ENCODE data around the gene RCC2. TPM values are rescaled to one million over a fixed set of nuclear protein-coding genes. Genes with fewer than 3 reads are reported as not detected.
"Not testable (repeated sequence)": the region's sequence is repeated elsewhere in the genome, so short reads cannot be mapped to it uniquely, and the experiment has no call there.

The RCC2 gene
- total RNA-seq (2014; rRNA removed; shearing (Covaris generic)) = 120 and 129 TPM in 2 replicates

GRCh38 chr1:17439250-17440073, at the start of gene RCC2:
TSS of gene RCC2 (minus strand) at chr1:17439677. CDS start at chr1:17438514, 1,163 bp downstream.
- peak; percentile 64 for DNase-seq (ENCODE audit: low spot score)
- in situ Hi-C loops (cut with HindIII; ENCODE audit: low sequenced_read_pairs) = no loop called here

- DNase-seq (ENCODE audit: low spot score) = no peak
- in situ Hi-C loops (cut with HindIII; ENCODE audit: low sequenced_read_pairs) = no loop called here
Observed at GRCh38 chr1:17486242-17486641, 46.8 kb upstream of the RCC2 start.

GRCh38 chr1:17485281-17485680, 45.8 kb upstream of the RCC2 start:
- in situ Hi-C loops (cut with HindIII; ENCODE audit: low sequenced_read_pairs) = no loop called here
- DNase-seq (ENCODE audit: low spot score) = no peak

- DNase-seq (ENCODE audit: low spot score); in situ Hi-C loops (cut with HindIII; ENCODE audit: low sequenced_read_pairs): not testable (repeated sequence)
Observed at GRCh38 chr1:17481981-17482380, 42.5 kb upstream of the RCC2 start.

- DNase-seq (ENCODE audit: low spot score) = no peak
- in situ Hi-C loops (cut with HindIII; ENCODE audit: low sequenced_read_pairs) = no loop called here
Observed at GRCh38 chr1:17480846-17481245, 41.4 kb upstream of the RCC2 start.

- DNase-seq (ENCODE audit: low spot score) = no peak
- in situ Hi-C loops (cut with HindIII; ENCODE audit: low sequenced_read_pairs) = no loop called here
Observed at GRCh38 chr1:17475752-17476151, 36.3 kb upstream of the RCC2 start.

- not testable (repeated sequence) for DNase-seq (ENCODE audit: low spot score)
Observed at GRCh38 chr1:17474836-17475555, 35.5 kb upstream of the RCC2 start.

GRCh38 chr1:17472814-17473213, 33.3 kb upstream of the RCC2 start:
- DNase-seq (ENCODE audit: low spot score) = no peak
- in situ Hi-C loops (cut with HindIII; ENCODE audit: low sequenced_read_pairs) = no loop called here

More at GRCh38 chr1:17474836-17475555, 35.5 kb upstream of the RCC2 start:
- in situ Hi-C loops (cut with HindIII; ENCODE audit: low sequenced_read_pairs) = not testable (repeated sequence)

- no peak for DNase-seq (ENCODE audit: low spot score)
- in situ Hi-C loops (cut with HindIII; ENCODE audit: low sequenced_read_pairs) = no loop called here
Observed at GRCh38 chr1:17471393-17471792, 31.9 kb upstream of the RCC2 start.

GRCh38 chr1:17470021-17470799, 30.7 kb upstream of the RCC2 start:
- in situ Hi-C loops (cut with HindIII; ENCODE audit: low sequenced_read_pairs) = no loop called here
- DNase-seq (ENCODE audit: low spot score) = no peak

GRCh38 chr1:17468357-17469265, 29.1 kb upstream of the RCC2 start:
- in situ Hi-C loops (cut with HindIII; ENCODE audit: low sequenced_read_pairs); DNase-seq (ENCODE audit: low spot score): not testable (repeated sequence)

- DNase-seq (ENCODE audit: low spot score) = no peak
- in situ Hi-C loops (cut with HindIII; ENCODE audit: low sequenced_read_pairs) = no loop called here
Observed at GRCh38 chr1:17466359-17466758, 26.9 kb upstream of the RCC2 start.

- in situ Hi-C loops (cut with HindIII; ENCODE audit: low sequenced_read_pairs) = no loop called here
- no peak for DNase-seq (ENCODE audit: low spot score)
Observed at GRCh38 chr1:17465228-17465627, 25.8 kb upstream of the RCC2 start.

GRCh38 chr1:17463991-17464390, 24.5 kb upstream of the RCC2 start:
- in situ Hi-C loops (cut with HindIII; ENCODE audit: low sequenced_read_pairs) = no loop called here
- DNase-seq (ENCODE audit: low spot score) = no peak

- in situ Hi-C loops (cut with HindIII; ENCODE audit: low sequenced_read_pairs) = no loop called here
Observed at GRCh38 chr1:17462669-17463068, 23.2 kb upstream of the RCC2 start.

GRCh38 chr1:17460219-17460618, 20.7 kb upstream of the RCC2 start:
- no peak for DNase-seq (ENCODE audit: low spot score)
- in situ Hi-C loops (cut with HindIII; ENCODE audit: low sequenced_read_pairs) = no loop called here

More at GRCh38 chr1:17462669-17463068, 23.2 kb upstream of the RCC2 start:
- no peak for DNase-seq (ENCODE audit: low spot score)

- DNase-seq (ENCODE audit: low spot score) = no peak
- in situ Hi-C loops (cut with HindIII; ENCODE audit: low sequenced_read_pairs) = no loop called here
Observed at GRCh38 chr1:17458794-17459193, 19.3 kb upstream of the RCC2 start.

- in situ Hi-C loops (cut with HindIII; ENCODE audit: low sequenced_read_pairs) = no loop called here
- DNase-seq (ENCODE audit: low spot score) = no peak
Observed at GRCh38 chr1:17452686-17453085, 13.2 kb upstream of the RCC2 start.

- in situ Hi-C loops (cut with HindIII; ENCODE audit: low sequenced_read_pairs); DNase-seq (ENCODE audit: low spot score): not testable (repeated sequence)
Observed at GRCh38 chr1:17452203-17452602, 12.7 kb upstream of the RCC2 start.
